ENCODE data around the gene GRID1. TPM values are rescaled to one million over a fixed set of nuclear protein-coding genes. Genes with fewer than 3 reads are reported as not detected.
A peak's percentile ranks its signal among the peaks of the same experiment; 100 is the strongest.

GRID1 gene
- total RNA-seq, 4 donors from 2014 or later: 1.4 to 4.9 (median 2.0) TPM

- intact Hi-C loops (cut with DNase I; ENCODE audit: low total_unique reads): no loop called here
- TF ChIP-seq POLR2A (IDR thresholded peaks at IDR 0.05) (no peak), CTCF (IDR thresholded peaks at IDR 0.05) (no peak)
- DNase-seq (ENCODE audit: low spot score in 2 of 2): peak in 1 of 2 donors; percentile 60
- H3K4me3 ChIP-seq (ENCODE audit: low read depth, poor library complexity, severe bottlenecking): no peak overlapping the region
- 87 to 95% methylated on average over 5 of the region's 5 CpGs for WGBS, 2 donors
Observed at GRCh38 chr10:86194684-86195083, 171.9 kb downstream of the GRID1 start.

- intact Hi-C loops (cut with DNase I; ENCODE audit: low total_unique reads): no loop called here
- WGBS, 2 donors: 84 to 85% methylated on average over 4 of the region's 4 CpGs
- peak in 1 of 2 donors; percentile 62 for DNase-seq (ENCODE audit: low spot score in 2 of 2)
Observed at GRCh38 chr10:86193841-86194240, 172.8 kb downstream of the GRID1 start.

GRCh38 chr10:86192691-86193090 is 173.9 kb downstream of the GRID1 start:
- 90 to 92% methylated on average over 3 of the region's 3 CpGs for WGBS, 2 donors
- peak in 1 of 2 donors; percentile 34 for DNase-seq (ENCODE audit: low spot score in 2 of 2)
- intact Hi-C loops (cut with DNase I; ENCODE audit: low total_unique reads): no loop called here
- H3K4me3 ChIP-seq (ENCODE audit: low read depth, poor library complexity, severe bottlenecking): no peak overlapping the region
- TF ChIP-seq CTCF (IDR thresholded peaks at IDR 0.05) (no peak), POLR2A (IDR thresholded peaks at IDR 0.05) (no peak)

More at GRCh38 chr10:86193841-86194240, 172.8 kb downstream of the GRID1 start:
- TF ChIP-seq CTCF (IDR thresholded peaks at IDR 0.05): no peak
- H3K4me3 ChIP-seq (ENCODE audit: low read depth, poor library complexity, severe bottlenecking): no peak overlapping the region

GRCh38 chr10:86192147-86192546 is 174.4 kb downstream of the GRID1 start:
- DNase-seq (ENCODE audit: low spot score in 2 of 2): peak in 1 of 2 donors; percentile 1
- 90 to 95% methylated on average over 6 of the region's 6 CpGs for WGBS, 2 donors
- intact Hi-C loops (cut with DNase I; ENCODE audit: low total_unique reads): no loop called here
- no peak for TF ChIP-seq POLR2A (IDR thresholded peaks at IDR 0.05)
- no peak for TF ChIP-seq CTCF (IDR thresholded peaks at IDR 0.05)
- H3K4me3 ChIP-seq (ENCODE audit: low read depth, poor library complexity, severe bottlenecking): no peak overlapping the region

- 84 to 87% methylated on average over 4 of the region's 4 CpGs for WGBS, 2 donors
- DNase-seq (ENCODE audit: low spot score in 2 of 2): peak in 1 of 2 donors; percentile 29
- intact Hi-C loops (cut with DNase I; ENCODE audit: low total_unique reads): no loop called here
- H3K4me3 ChIP-seq (ENCODE audit: low read depth, poor library complexity, severe bottlenecking): no peak overlapping the region
- TF ChIP-seq CTCF (IDR thresholded peaks at IDR 0.05) (no peak), POLR2A (IDR thresholded peaks at IDR 0.05) (no peak)
Observed at GRCh38 chr10:86191686-86192085, 174.9 kb downstream of the GRID1 start.

GRCh38 chr10:86191166-86191565 is 175.4 kb downstream of the GRID1 start:
- TF ChIP-seq CTCF (IDR thresholded peaks at IDR 0.05) (no peak), POLR2A (IDR thresholded peaks at IDR 0.05) (no peak)
- H3K4me3 ChIP-seq (ENCODE audit: low read depth, poor library complexity, severe bottlenecking): no peak overlapping the region
- 76 to 79% methylated on average over 2 of the region's 2 CpGs for WGBS, 2 donors
- DNase-seq (ENCODE audit: low spot score in 2 of 2): peak in 1 of 2 donors; percentile 37
- intact Hi-C loops (cut with DNase I; ENCODE audit: low total_unique reads): no loop called here

Measured in lower leg skin (tissue), 4 donors.